Smooth muscle cell (in vitro differentiated cells): Measurements from ENCODE around the gene RIPK4. TPM values are rescaled to one million over a fixed set of nuclear protein-coding genes. Genes with fewer than 3 reads are reported as not detected.
"Not testable (repeated sequence)": the region's sequence is repeated elsewhere in the genome, so short reads cannot be mapped to it uniquely, and the experiment has no call there.

ENCODE experiments used
- DNase-seq: peaks from one replicate; lab custom pipeline; 2025; ENCODE audit not compliant: unreplicated experiment; lab: John Stamatoyannopoulos, UW
- H2AFZ ChIP-seq: fragments of 200-600 bp; sonication (generic); 2 replicates; pipeline ENCODE4 v1.6.0; 2016; ENCODE audit warnings: antibody characterized with exemption, low read depth, mild to moderate bottlenecking
- H3F3A ChIP-seq: fragments of 200-600 bp; sonication (generic); 2 replicates; pipeline ENCODE4 v1.6.0; 2017; ENCODE audit warnings: antibody characterized with exemption, low read depth
- H3K27ac ChIP-seq: fragments of 200-600 bp; sonication (generic); 2 replicates; pipeline ENCODE4 v1.5.1; 2016; ENCODE audit warnings: low read depth, mild to moderate bottlenecking
- H3K27me3 ChIP-seq: fragments of 200-600 bp; sonication (generic); 2 replicates; pipeline ENCODE4 v1.6.1; 2016; ENCODE audit warnings: low read depth, mild to moderate bottlenecking
- H3K36me3 ChIP-seq: fragments of 200-600 bp; sonication (generic); 2 replicates; pipeline ENCODE4 v1.5.1; 2016; ENCODE audit warnings: low read depth
- H3K4me1 ChIP-seq: fragments of 200-600 bp; sonication (generic); 2 replicates; pipeline ENCODE4 v1.5.1; 2016; ENCODE audit warnings: low read depth
- H3K4me2 ChIP-seq: fragments of 200-600 bp; sonication (generic); 2 replicates; pipeline ENCODE4 v1.6.0; 2016; ENCODE audit warnings: mild to moderate bottlenecking
- H3K4me3 ChIP-seq: fragments of 200-600 bp; sonication (generic); 2 replicates; pipeline ENCODE4 v1.5.1; 2016; ENCODE audit warnings: mild to moderate bottlenecking
- H3K79me2 ChIP-seq: fragments of 200-600 bp; sonication (generic); 2 replicates; pipeline ENCODE4 v1.6.0; 2016; ENCODE audit warnings: low read depth, mild to moderate bottlenecking
- H3K9ac ChIP-seq: fragments of 200-600 bp; sonication (generic); 2 replicates; pipeline ENCODE4 v1.6.0; 2016; ENCODE audit warnings: low read depth
- H3K9me3 ChIP-seq: fragments of 200-600 bp; sonication (generic); replicated peaks from 2 replicates; pipeline ENCODE4 v1.5.1; 2016; ENCODE audit warnings: low read depth
- H4K20me1 ChIP-seq: fragments of 200-600 bp; sonication (generic); 2 replicates; pipeline ENCODE4 v1.6.0; 2016; ENCODE audit warnings: low read depth
- CTCF ChIP-seq: fragments of 200-600 bp; sonication (generic); IDR thresholded peaks from 2 replicates; pipeline ENCODE4 v1.5.1; 2017; ENCODE audit warnings: borderline replicate concordance, mild to moderate bottlenecking, antibody characterized with exemption; ENCODE audit not compliant: insufficient read depth, poor library complexity, severe bottlenecking
- WGBS: methylation state at CpG from one replicate; pipeline ENCODE4 v1.1.7; 2016; ENCODE audit warnings: low lambda C conversion rate; 5-methylcytosine and 5-hydroxymethylcytosine counted together
- polyA plus RNA-seq: library from polyadenylated mRNA; unstranded; fragments of >200 nt; fragmentation: Nextera tagmentation; extraction: Ambion mirVana; gene quantifications from 2 replicates; pipeline ENCODE4 v1.2.1, GENCODE V29; 2016
- total RNA-seq: library from RNA; depleted of rRNA; stranded (reverse); fragments of >200 nt; gene quantifications from 2 replicates; pipeline ENCODE4 v1.2.3, GENCODE V29; 2014

The RIPK4 gene
- total and polyA plus RNA-seq, 2 experiments from 2014 or later, result 1.1 to 3.7 TPM

DNA sequence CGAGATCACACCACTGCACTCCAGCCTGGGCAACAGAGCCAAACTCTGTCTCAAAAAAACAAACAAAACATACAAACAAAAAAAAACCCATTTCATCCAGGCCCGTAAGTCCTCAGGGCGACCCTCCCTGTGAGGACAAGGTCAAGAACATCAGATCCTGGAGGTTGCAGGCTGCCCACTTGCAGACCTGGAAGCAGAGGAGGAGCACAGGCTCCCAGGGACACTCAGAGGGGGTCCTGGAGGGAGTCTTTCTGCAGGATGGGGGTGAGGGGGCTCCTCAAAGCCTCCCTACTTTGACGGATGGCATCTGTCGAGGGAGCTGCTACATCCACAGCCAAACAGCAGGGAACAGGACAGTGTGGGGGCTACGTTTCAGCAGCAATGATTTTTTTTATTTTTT, 47.2 kb downstream of the RIPK4 start:
- H3K4me3 ChIP-seq, result no peak overlapping the region

GRCh38 chr21:41717573-41718330, 49.1 kb downstream of the RIPK4 start:
- WGBS, result 91% methylated on average over 15 of the region's 15 CpGs
- no peaks in the 10 kb centered on the region for H3K79me2 ChIP-seq
- H3K4me1 ChIP-seq, result no peaks in the 10 kb centered on the region
- no peak for DNase-seq
- no peak for TF ChIP-seq CTCF
- no peaks in the 10 kb centered on the region for H3K9me3 ChIP-seq
- no peaks in the 10 kb centered on the region for H3F3A ChIP-seq
- H3K4me3 ChIP-seq, result no peak overlapping the region
- H3K36me3 ChIP-seq, result no peaks in the 10 kb centered on the region
- H3K27me3 ChIP-seq, result peaks cover under 1% of the 10 kb centered on the region
- H2AFZ ChIP-seq, result no peak overlapping the region
- no peak overlapping the region for H3K4me2 ChIP-seq
- no peak overlapping the region for H3K9ac ChIP-seq
- H3K27ac ChIP-seq, result no peak overlapping the region
- H4K20me1 ChIP-seq, result no peaks in the 10 kb centered on the region

More for the DNA sequence above, 47.2 kb downstream of the RIPK4 start:
- no peaks in the 10 kb centered on the region for H3K9me3 ChIP-seq
- no peaks in the 10 kb centered on the region for H3K27me3 ChIP-seq
- no peaks in the 10 kb centered on the region for H3K4me1 ChIP-seq
- TF ChIP-seq CTCF, result no peak
- no peaks in the 10 kb centered on the region for H4K20me1 ChIP-seq
- 92% methylated on average over 6 of the region's 6 CpGs for WGBS
- H3K36me3 ChIP-seq, result no peaks in the 10 kb centered on the region
- no peak overlapping the region for H2AFZ ChIP-seq
- no peaks in the 10 kb centered on the region for H3F3A ChIP-seq
- no peak overlapping the region for H3K4me2 ChIP-seq
- H3K27ac ChIP-seq, result no peak overlapping the region
- no peak for DNase-seq
- no peaks in the 10 kb centered on the region for H3K79me2 ChIP-seq
- H3K9ac ChIP-seq, result no peak overlapping the region

GRCh38 chr21:41716751-41717150, 50.1 kb downstream of the RIPK4 start:
- Histone ChIP-seq H4K20me1 (no peaks in the 10 kb centered on the region), H3K27me3 (peaks cover 11% of the 10 kb centered on the region), H3K27ac (no peak overlapping the region), H3K9me3 (no peaks in the 10 kb centered on the region), H3K4me2 (no peak overlapping the region), H3K4me3 (no peak overlapping the region), H3K9ac (no peak overlapping the region), H2AFZ (no peak overlapping the region), H3F3A (no peaks in the 10 kb centered on the region), H3K36me3 (no peaks in the 10 kb centered on the region), H3K4me1 (no peaks in the 10 kb centered on the region), H3K79me2 (no peaks in the 10 kb centered on the region)
- WGBS, result 93% methylated on average over 6 of the region's 7 CpGs
- no peak for DNase-seq
- no peak for TF ChIP-seq CTCF

DNA sequence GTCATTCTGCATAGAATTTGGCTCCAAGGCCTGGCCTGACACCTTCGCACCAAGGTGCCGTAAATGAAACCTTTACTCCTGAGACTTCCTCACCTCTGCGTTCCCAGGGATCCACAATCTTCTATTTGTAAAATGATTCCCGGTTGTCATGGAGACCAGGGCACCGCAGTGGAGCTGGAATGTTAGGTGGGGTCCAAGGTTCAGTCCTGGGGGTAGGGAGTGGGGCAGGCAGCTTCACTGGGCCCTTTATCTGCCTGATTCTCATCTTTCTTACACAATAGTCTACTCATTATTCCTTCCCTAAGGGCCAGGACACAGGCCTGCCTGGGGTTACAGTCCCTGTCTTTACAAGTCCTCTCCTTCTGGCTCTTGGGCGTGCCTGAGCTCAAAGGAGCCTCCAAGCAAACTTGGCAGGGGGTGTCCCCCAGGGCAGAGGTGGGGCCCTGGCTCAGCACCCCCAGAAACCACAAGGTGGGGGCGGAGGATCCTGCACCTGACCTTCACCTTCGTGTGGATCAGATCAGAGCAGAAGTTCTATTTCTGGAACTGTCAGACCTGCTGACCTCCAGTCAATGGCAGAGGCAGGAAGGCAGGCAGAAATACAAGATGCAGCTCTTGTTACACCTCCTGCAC, 51.1 kb downstream of the RIPK4 start:
- H3K9ac ChIP-seq, result no peak overlapping the region
- 69% methylated on average over 8 of the region's 8 CpGs for WGBS
- DNase-seq, result no peak
- no peak overlapping the region for H3K4me2 ChIP-seq
- no peaks in the 10 kb centered on the region for H3K4me1 ChIP-seq
- no peak for TF ChIP-seq CTCF
- no peak overlapping the region for H3K27ac ChIP-seq
- H3K27me3 ChIP-seq, result peaks cover 14% of the 10 kb centered on the region
- H3K36me3 ChIP-seq, result no peaks in the 10 kb centered on the region
- no peaks in the 10 kb centered on the region for H3F3A ChIP-seq
- H3K4me3 ChIP-seq, result no peak overlapping the region
- H3K79me2 ChIP-seq, result no peaks in the 10 kb centered on the region
- no peak overlapping the region for H2AFZ ChIP-seq
- no peaks in the 10 kb centered on the region for H3K9me3 ChIP-seq
- no peaks in the 10 kb centered on the region for H4K20me1 ChIP-seq

DNA sequence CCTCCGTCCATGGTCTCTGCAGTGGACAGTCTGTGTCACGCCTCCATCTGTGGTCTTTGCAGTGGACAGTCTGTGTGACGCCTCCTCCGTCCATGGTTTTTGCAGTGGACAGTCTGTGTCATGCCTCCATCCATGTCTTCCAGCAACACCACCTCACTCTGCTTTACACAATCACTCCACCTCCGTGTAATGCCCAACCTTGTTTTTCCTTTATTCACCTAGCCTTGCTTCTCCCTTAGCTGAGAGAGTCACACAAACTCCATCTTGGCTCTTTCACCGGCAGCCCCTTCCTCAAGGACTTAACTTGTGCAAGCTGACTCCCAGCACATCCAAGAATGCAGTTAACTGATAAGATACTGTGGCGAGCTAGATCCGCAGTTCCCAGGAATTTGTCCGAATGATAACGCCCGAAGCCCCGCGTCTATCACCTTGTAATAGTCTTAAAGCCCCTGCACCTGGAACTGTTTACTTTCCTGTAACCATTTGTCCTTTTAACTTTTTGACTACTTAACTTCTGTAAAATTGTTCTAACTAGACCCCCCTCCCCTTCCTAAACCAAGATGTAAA, 52.5 kb downstream of the RIPK4 start:
- H3K27ac ChIP-seq, H3K4me3 ChIP-seq, H3F3A ChIP-seq, H3K9ac ChIP-seq, H3K79me2 ChIP-seq, H3K36me3 ChIP-seq, H3K9me3 ChIP-seq, H2AFZ ChIP-seq, H3K4me1 ChIP-seq, H4K20me1 ChIP-seq, H3K4me2 ChIP-seq, DNase-seq: not testable (repeated sequence)
- WGBS, result 57% methylated on average over 13 of the region's 13 CpGs
- peaks cover 14% of the 10 kb centered on the region for H3K27me3 ChIP-seq
